AG09319 (cell line): ENCODE results near the gene POLR2F.
"Not testable (repeated sequence)": the region's sequence is repeated elsewhere in the genome, so short reads cannot be mapped to it uniquely, and the experiment has no call there.

Source experiments
- DNase-seq: peaks from one replicate; pipeline ENCODE4 v3.0.0-alpha.2; 2010; ENCODE audit warnings: low read depth; ENCODE audit errors: extremely low read depth
- TF ChIP-seq, protein P1 (sequence below): IDR thresholded peaks from 2 replicates; pipeline ENCODE4 v1.5.1; 2011; ENCODE audit warnings: low read depth, mild to moderate bottlenecking, inconsistent platforms, low read length, moderate library complexity

POLR2F gene

DNA sequence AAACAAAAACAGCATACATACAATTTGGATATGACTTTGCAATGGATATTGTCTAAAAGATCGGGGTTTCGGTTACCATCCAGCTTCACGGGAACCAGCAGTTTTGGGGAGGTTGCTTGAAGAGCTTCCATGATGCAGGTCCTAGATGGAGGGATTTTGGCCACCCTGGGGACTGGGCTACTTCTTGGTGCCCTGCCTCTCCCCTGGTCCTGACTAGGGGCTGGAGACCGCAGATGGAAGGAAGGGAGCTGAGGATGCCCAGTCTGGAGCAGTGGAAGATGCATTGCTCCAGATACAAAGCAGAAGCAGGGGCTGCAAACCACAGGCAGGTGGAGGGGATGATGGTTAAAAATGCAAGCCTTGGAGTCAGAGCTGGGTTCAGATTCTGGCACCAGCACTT lies 17.4 kb downstream of the POLR2F start:
- TF ChIP-seq, protein P1, sequence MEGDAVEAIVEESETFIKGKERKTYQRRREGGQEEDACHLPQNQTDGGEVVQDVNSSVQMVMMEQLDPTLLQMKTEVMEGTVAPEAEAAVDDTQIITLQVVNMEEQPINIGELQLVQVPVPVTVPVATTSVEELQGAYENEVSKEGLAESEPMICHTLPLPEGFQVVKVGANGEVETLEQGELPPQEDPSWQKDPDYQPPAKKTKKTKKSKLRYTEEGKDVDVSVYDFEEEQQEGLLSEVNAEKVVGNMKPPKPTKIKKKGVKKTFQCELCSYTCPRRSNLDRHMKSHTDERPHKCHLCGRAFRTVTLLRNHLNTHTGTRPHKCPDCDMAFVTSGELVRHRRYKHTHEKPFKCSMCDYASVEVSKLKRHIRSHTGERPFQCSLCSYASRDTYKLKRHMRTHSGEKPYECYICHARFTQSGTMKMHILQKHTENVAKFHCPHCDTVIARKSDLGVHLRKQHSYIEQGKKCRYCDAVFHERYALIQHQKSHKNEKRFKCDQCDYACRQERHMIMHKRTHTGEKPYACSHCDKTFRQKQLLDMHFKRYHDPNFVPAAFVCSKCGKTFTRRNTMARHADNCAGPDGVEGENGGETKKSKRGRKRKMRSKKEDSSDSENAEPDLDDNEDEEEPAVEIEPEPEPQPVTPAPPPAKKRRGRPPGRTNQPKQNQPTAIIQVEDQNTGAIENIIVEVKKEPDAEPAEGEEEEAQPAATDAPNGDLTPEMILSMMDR, result no peak

DNA sequence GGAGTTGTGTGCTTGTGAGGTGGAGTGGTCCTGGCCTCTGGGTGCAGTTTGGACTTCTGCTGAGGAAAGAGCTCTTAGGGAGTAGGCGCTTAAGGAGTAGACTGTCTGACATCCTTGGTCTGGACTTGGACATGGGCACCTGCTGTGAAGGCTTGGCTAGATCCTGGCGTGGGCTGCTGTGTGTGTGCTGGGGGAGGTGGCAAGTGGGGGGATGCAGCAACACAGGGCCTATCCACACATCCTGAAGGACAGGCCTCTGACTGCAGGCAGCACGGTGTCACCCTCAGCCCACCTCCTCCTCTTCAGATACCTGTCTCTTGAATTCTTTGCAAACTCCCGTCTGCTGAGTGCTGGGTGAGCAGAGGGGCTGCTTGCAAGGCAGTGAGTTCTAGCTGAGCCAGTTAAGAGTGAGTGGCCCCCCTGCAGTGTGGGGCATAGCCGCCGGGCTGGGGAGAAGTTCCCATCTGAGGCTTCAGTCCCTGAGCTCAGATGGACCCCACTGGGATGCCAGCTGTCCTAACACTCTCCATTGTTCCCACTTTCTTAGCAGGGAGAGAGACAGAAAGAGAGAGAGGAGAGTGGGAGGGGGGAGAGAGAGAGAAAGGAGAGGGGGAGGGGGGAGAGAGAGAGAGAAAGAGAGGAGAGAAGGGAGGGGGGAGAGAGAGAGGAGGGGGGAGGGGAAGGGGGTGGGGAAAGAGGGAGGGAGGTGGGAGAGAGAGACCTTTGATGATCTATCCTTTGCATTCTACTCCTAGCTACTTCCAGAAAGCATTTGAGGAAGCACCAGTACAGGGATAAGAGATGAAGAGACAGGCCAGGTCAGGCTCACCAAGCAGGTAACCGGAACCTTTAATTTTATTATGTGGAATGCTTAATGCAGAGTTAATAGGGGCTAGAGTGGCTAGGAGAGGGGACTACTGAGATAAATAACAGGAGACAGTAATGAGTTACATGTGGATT lies 18.3 kb downstream of the POLR2F start:
- no peak for DNase-seq
- TF ChIP-seq, protein P1, result no peak

More for the DNA sequence above, 17.4 kb downstream of the POLR2F start:
- DNase-seq, result no peak

DNA sequence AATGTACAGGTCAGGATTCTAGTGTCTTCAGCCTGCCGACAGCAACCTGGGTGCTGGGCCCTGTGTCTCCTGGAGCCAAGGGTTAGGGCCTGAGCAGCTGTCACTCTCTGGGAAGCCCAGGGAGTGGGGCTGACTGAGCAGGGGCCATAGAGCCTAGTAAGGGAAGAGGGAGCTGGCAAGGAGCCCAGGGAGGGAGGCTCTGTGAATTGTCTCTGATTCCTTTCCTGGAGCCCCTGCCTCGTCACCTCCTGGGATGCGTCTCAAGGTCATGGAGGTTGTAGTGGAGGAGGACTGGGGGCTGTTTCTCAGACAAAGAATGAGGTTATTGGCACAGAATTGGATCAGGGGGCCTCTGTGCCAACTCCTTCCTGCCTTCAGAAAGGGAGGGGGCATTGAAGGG lies 19.0 kb downstream of the POLR2F start:
- TF ChIP-seq, protein P1, result no peak
- no peak for DNase-seq

DNA sequence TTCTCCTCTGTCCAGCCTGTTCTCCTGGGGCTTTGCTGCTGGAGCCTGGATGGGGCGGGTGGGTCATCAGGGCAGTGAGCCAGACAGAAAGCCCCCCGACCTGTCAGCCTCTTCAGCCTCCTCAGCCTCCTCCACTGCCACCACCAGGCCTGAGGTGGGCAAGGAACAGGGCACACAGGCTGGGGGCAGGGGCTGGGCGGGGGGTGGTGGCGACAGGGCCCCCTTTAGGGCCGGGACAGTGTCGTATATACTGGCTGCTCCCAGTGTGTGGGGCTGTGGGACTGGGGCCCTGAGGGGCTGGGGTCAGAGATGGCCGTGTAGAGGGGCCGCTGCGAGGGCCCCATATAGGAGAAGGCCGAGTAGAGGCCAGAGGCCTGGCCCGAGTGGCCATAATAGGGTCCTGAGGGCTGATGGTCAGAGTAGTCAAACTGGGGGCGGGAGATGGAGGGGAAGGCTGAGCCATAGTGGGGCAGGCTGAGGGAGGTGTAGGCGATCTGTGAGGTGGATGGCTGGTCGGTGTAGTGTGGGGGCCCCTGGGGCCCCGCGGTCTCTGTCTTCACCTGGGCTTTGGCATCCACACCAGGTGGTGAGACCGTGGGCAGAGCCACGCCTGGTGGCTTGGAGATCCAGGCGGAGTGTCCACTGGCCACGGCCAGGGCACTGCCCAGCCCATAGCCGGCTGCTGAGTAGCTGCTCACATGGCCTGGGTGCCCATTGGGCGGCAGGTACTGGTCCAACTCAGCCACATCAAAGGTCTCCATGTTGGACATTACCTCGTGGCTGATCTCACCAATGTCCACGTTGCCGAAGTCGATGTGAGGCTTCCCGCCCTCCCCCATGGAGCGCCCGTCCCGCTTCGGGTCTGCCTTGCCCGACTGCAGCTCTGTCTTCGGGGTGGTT lies 20.0 kb downstream of the POLR2F start:
- no peak for DNase-seq
- TF ChIP-seq, protein P1, result no peak

DNA sequence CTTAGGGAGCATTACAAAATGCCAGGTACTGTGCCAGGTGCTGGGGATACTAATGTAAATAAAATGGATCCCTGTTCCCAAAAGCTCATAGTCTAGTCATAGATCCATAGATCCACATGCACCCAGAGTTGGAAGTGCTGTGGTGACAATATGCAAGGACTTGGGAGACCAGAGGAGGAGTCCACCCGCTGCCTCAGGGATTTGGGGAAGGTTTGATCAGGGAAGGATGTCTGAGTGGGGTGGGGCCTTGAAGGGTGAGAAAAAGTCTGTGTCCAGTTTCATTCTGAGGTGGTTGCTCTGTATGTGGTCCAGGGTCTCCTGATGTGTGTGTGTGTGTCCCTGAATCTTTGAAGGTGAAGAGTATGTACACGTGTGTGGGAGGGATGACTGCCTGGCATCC lies 21.7 kb downstream of the POLR2F start:
- no peak for DNase-seq
- TF ChIP-seq, protein P1, result no peak

DNA sequence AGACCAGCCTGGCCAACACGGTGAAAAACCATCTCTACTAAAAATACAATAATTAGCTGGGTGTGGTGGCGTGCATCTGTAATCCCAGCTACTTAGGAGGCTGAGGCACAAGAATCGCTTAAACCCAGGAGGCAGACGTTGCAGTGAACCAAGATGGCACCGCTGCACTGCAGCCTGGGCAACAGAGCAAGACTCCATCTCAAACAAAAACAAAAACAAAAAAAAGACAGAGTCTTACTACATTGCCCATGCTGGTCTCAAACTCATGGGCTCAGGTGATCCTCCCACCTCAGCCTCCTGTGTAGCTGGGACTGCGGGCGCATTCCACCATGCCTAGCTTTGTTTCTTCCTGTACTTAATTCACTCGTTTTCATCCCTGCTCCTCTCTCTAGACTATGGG lies 22.5 kb downstream of the POLR2F start:
- DNase-seq, result not testable (repeated sequence)

DNA sequence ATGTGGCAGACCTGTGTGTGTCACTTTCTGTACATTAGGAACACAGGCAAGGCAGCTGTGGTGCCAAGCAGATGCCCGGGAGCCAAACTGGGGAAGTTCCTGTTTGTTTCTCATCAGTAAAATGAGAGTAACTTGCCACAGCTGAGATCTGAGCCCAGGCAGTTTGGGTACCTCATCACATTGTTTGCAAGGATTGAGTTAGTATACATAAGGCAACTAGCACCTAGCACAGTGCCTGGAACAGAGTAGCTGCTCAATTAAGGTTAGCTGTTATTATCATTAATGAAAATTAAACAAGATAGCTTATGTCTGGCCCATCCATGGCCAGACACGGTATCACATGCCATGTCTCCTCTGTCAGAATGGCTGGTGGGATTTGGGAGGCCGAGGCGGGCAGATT lies 23.0 kb downstream of the POLR2F start:
- TF ChIP-seq, protein P1, result no peak
- DNase-seq, result no peak
